Activated CD4-positive, alpha-beta T cell treated with anti-CD3 and anti-CD28 coated beads for 1 hour (primary cell): ENCODE results near the gene FBXO21.
"Not testable (repeated sequence)": the region's sequence is repeated elsewhere in the genome, so short reads cannot be mapped to it uniquely, and the experiment has no call there.

ENCODE experiments used
- DNase-seq: peaks from one replicate; pipeline ENCODE4 v3.0.0-alpha.2; 2020

Gene FBXO21

GRCh38 chr12:117199956-117200744 lies 9.9 kb upstream of the FBXO21 start:
- DNase-seq: not testable (repeated sequence)

DNA sequence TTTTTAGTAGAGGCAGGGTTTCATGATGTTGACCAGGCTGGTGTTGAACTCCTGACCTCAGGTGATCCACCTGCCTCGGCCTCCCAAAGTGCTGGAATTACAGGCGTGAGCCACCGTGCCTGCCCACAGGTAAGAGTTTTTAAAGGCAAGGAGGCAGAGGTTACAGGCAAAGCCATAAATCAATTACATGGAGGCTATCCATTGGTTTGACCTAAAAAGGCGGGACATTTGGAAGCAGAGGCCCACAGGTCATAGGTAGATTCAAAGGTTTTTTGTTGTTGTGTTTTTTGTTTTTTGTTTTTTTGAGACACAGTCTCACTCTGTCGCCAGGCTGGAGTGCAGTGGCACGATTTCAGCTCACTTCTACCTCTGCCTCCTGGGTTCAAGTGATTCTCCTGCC lies 6.1 kb upstream of the FBXO21 start:
- not testable (repeated sequence) for DNase-seq

GRCh38 chr12:117195027-117195426 lies 4.8 kb upstream of the FBXO21 start:
- DNase-seq: not testable (repeated sequence)

- no peak for DNase-seq
Observed at GRCh38 chr12:117193903-117194302, 3.6 kb upstream of the FBXO21 start.

DNA sequence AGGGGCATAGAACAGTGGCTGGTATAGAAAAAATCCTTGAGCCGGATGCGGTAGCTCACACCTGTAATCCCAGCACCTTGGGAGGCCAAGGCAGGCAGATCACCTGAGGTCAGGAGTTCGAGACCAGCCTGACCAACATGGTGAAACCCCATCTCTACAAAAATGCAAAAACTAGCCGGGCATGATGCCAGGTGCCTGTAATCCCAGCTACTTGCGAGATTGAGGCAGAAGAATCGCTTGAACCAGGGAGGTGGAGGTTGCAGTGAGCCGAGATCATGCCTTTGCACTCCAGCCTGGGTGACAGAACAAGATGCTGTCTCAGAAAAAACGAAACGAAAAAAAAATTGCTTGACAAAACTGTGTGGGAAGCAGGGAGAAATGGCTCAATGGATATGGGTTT lies 2.3 kb upstream of the FBXO21 start:
- not testable (repeated sequence) for DNase-seq

- no peak for DNase-seq
Observed at GRCh38 chr12:117192057-117192456, 1.8 kb upstream of the FBXO21 start.

- DNase-seq: peak; percentile 24
Observed at GRCh38 chr12:117189725-117190209, 503 bp downstream of the FBXO21 start.

- no peak for DNase-seq
Observed at GRCh38 chr12:117188961-117189724, 1.1 kb downstream of the FBXO21 start.

DNA sequence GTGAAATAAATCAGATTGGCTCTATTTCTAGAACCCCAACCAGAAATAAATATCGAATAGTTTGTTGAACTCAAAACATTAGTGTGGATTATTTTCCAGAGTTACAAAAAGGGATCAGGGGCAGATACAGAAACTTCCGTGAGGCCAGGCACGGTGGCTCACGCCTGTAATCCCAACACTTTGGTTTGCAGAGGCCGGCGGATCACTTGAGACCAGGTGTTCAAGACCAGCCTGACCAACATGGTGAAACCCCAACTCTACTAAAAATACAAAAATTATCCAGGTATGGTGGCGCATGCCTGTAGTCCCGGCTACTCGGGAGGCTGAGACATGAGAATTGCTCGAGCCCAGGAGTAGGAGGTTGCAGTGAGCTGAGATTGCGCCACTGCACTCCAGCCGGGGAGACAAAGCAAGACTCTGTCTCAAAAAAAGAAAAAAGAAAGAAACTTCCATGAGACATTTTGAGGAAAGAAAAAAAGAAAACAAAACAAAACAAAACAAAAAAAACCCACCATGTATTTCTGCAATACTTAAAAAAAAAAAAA lies 2.1 kb downstream of the FBXO21 start:
- no peak for DNase-seq

GRCh38 chr12:117187421-117187820 lies 2.8 kb downstream of the FBXO21 start:
- no peak for DNase-seq

DNA sequence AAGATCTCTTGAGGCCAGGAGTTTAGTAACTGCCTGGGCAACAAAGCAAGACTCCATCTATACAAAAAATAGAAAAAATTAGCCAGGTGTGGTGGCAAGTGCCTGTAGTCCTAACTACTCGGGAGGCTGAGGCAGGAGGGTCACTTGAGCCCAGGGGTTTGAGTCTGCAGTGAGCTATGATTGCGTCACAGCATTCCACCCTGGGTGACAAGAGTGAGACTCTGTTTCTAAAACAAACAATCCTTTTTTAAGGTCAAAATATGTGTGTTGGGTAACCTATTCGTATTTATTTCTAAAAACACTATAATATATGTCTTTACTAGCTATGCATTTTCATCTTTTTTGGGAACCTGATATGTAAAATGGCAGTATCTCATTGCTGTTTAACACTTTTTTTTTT lies 7.4 kb downstream of the FBXO21 start:
- no peak for DNase-seq

GRCh38 chr12:117181468-117181843 lies 8.8 kb downstream of the FBXO21 start:
- not testable (repeated sequence) for DNase-seq

- DNase-seq: no peak
Observed at GRCh38 chr12:117180758-117181467, 9.4 kb downstream of the FBXO21 start.

DNA sequence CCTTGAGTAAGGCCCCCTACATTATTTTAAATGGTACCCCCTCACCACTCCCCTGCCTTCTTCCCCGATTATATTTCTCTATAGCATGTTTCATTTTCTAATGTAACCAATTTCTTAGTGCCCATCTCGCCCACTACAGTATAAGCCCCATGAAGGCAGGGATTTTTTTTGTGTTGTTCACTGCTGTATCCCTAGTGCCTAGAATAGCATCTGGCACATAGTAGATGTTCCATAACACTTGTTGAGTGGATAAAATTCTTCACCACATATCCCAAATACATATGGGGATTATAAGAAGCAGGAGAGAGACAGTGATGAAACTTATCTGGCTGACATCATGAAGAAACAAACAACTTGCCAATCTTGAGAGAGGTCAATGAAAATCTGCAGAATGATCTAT lies 11.5 kb downstream of the FBXO21 start:
- no peak for DNase-seq

GRCh38 chr12:117178301-117178700 lies 12.0 kb downstream of the FBXO21 start:
- DNase-seq: no peak

DNA sequence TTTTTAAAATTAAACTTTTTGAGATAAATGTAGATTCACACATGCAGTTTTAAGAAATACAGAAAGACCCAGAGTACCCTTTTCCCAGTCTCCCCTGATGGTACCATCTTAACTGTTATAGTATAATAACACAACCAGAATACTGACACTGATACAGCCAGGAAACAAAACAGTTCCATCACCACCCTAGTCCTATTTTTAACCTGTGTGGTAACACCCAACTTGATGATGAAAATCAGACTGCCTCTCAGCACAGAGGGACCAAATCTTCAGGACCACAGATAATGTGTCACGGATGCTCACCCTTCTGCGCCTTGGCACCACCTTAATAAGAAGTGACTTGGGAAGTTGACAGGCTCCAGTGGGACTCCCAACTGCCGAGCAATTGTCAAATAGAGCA lies 18.1 kb downstream of the FBXO21 start:
- DNase-seq: no peak

DNA sequence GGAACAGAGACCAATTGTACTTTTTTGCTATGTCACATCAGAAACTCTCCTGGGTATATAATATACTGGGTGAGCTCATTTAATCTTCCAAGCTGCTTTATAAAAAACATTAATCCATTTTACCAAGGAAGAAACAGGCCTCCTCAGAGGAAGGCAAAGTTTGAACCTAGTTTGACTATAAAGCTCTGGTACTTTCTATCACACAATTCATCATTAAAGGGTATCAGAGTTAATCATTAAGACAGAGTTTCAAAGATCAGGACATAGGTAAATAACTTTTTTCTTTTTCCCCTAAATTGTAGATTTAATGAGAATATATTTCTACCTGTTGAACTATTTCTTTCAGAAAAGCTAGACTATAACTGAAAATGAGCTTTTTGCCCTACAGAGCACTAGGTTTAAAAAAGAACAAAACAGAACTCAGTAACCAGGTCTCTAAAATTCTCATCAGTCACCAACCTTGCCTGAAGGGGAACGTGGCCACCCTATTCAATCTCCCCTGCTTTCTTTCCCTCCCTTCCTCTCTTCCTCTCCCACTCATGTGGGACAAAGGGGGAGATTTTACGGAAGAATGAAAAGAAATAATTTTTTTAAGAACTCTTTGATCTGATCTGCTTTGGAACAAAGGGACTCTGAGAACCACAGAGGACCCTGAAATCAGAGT lies 18.6 kb downstream of the FBXO21 start:
- no peak for DNase-seq

DNA sequence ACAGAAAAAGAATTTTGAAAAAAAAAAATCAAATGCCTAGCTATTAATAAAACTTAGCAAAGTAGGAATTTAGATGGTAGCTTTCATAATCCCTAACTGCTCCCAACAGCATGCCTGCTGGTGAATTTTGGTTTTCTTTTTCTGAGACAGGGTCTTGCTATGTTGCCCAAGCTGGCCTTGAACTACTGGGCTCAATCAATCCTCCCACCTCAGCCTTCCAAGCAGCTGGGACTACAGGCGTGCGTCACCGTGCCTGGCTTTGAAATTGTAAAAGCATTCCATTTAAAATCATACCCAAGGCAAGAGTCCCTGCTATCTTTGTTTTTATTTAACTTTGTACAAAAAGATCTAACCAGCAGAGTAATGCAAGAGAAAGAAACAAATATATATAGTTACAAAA lies 20.7 kb downstream of the FBXO21 start:
- no peak for DNase-seq

DNA sequence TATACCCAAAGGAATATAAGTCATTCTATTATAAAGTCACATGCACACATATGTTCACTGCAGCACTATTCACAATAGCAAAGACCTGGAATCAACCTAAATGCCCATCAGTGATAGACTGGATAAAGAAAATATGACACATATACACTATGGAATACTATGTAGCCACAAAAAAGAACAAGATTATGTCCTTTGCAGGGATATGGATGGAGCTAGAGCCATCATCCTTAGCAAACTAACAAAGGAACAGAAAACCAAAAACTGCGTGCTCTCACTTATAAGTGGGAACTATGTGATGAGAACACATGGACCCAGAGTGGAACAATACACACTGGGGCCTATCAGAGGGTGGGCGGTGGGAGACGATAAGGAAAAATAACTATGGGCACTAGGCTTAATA lies 21.3 kb downstream of the FBXO21 start:
- no peak for DNase-seq

DNA sequence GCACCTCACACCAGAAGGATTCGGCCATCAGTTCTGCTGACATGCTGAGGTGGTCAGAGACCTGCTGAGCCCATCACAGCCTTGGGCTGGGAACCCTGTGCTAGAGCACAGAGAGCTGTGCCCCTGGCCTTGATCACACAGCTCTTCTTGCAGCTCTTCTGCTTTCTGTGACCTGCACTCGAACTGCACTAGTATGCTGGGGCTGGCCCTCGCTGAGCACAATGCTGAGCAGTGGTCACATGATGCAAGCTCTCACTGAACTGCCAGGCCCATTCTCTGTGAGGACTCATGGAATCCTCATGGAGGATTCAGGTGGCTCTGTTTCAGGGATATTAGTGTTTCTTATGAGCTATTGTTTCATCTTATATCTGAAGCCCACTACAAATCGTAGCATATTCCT lies 22.5 kb downstream of the FBXO21 start:
- no peak for DNase-seq

- DNase-seq: no peak
Observed at GRCh38 chr12:117166107-117166506, 24.2 kb downstream of the FBXO21 start.

- no peak for DNase-seq
Observed at GRCh38 chr12:117165342-117165741, 24.9 kb downstream of the FBXO21 start.

DNA sequence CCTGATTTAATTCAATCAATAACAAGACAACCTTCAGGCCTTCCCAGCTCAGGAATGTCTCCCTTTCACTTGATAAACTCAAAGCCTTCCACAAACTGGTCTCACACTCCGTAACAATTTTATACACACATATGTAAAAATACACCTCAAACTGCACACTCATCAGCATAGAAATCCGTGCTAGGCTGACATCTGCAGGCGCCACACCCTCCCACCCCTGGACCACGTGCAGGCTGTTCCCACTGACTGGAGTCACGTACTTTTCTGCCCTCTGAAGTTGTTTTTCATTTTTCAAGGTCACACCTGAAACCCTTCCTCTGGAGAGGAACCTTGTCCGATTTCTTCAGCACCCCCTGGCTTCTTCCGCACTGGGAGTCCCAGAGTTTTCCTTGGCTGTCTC lies 27.6 kb downstream of the FBXO21 start:
- DNase-seq: no peak
